OCI-LY7 (cell line): ENCODE results near the gene HS3ST2. TPM values are rescaled to one million over a fixed set of nuclear protein-coding genes. Genes with fewer than 3 reads are reported as not detected.

ENCODE experiments used
- BruUV-seq: library from RNA; stranded (reverse); fragments of 400-500 nt; replicated peaks from 2 replicates; lab custom pipeline; 2021; lab: Mats Ljungman, UMichigan
- CTCF ChIA-PET: fragments of 300-600 bp; sonication (Branson Sonifier 250); formaldehyde crosslinking; loops from one replicate; lab custom pipeline; 2022; ENCODE audit warnings: antibody characterized with exemption; ENCODE audit not compliant: unreplicated experiment; lab: Charles Lee
- POLR2A ChIA-PET: fragments of 300-600 bp; sonication (Branson Sonifier 250); formaldehyde crosslinking; loops from one replicate; lab custom pipeline; 2022; ENCODE audit warnings: antibody characterized with exemption; lab: Charles Lee
- DNase-seq: peaks from one replicate; pipeline ENCODE4 v3.0.0-alpha.2; 2015; ENCODE audit warnings: low spot score
- H2AFZ ChIP-seq: fragments of 200-600 bp; sonication (generic), shearing (Covaris generic); 2 replicates; pipeline ENCODE4 v1.6.1; 2014; ENCODE audit warnings: mild to moderate bottlenecking, antibody characterized with exemption, low read length, moderate library complexity
- H3K27ac ChIP-seq: fragments of 200-600 bp; sonication (generic); 2 replicates; pipeline ENCODE4 v1.5.1; 2014; ENCODE audit warnings: mixed run types, low read depth, mild to moderate bottlenecking, moderate library complexity, low read length, inconsistent platforms; ENCODE audit not compliant: poor library complexity, severe bottlenecking
- H3K36me3 ChIP-seq: fragments of 200-600 bp; sonication (generic); 2 replicates; pipeline ENCODE4 v1.6.1; 2014; ENCODE audit warnings: mild to moderate bottlenecking, antibody characterized with exemption, low read length, moderate library complexity, mixed read lengths; ENCODE audit not compliant: insufficient read depth
- H3K4me1 ChIP-seq: fragments of 200-600 bp; sonication (generic); 2 replicates; pipeline ENCODE4 v1.5.1; 2014; ENCODE audit warnings: mild to moderate bottlenecking, low read length; ENCODE audit not compliant: insufficient read depth, poor library complexity, severe bottlenecking
- H3K4me2 ChIP-seq: fragments of 200-600 bp; sonication (generic); 2 replicates; pipeline ENCODE4 v1.6.1; 2014; ENCODE audit warnings: mild to moderate bottlenecking, low read length
- H3K4me3 ChIP-seq: fragments of 200-600 bp; sonication (generic); 2 replicates; pipeline ENCODE4 v1.5.1; 2014; ENCODE audit warnings: mild to moderate bottlenecking, low read depth, low read length; ENCODE audit not compliant: poor library complexity, severe bottlenecking
- H3K79me2 ChIP-seq: fragments of 200-600 bp; sonication (generic); 2 replicates; pipeline ENCODE4 v1.6.1; 2016; ENCODE audit warnings: low read depth, mild to moderate bottlenecking, low read length, moderate library complexity, mixed read lengths; ENCODE audit not compliant: insufficient read depth
- H3K9me2 ChIP-seq: fragments of 200-600 bp; sonication (generic); 2 replicates; pipeline ENCODE4 v1.6.1; 2016; ENCODE audit warnings: mild to moderate bottlenecking, low read length, mixed read lengths; ENCODE audit not compliant: insufficient read depth
- H3K9me3 ChIP-seq: fragments of 200-600 bp; sonication (generic); 2 replicates; pipeline ENCODE4 v1.6.1; 2014; ENCODE audit warnings: mild to moderate bottlenecking, mixed run types, low read length, mixed read lengths
- H4K20me1 ChIP-seq: fragments of 200-600 bp; sonication (generic); 2 replicates; pipeline ENCODE4 v1.6.1; 2014; ENCODE audit warnings: mild to moderate bottlenecking, antibody characterized with exemption, low read length, moderate library complexity, mixed read lengths; ENCODE audit not compliant: insufficient read depth
- EZH2phosphoT487 ChIP-seq: fragments of 200-600 bp; sonication (generic); IDR thresholded peaks from 2 replicates; pipeline ENCODE4 v1.6.1; 2018; ENCODE audit warnings: low read depth, borderline replicate concordance, mild to moderate bottlenecking, mixed run types, antibody characterized with exemption, low read length, moderate library complexity, mixed read lengths
- intact Hi-C: fragments of 100-400 bp; cut with micrococcal nuclease; formaldehyde crosslinking; loops from one replicate; pipeline ENCODE4 v1.10.0; 2022; ENCODE audit not compliant: unreplicated experiment
- total RNA-seq, 2 experiments: library from RNA; depleted of rRNA in 1 of 2; stranded (reverse); fragments of >200 nt in 1 of 2; shearing (Covaris generic) in 1 of 2; gene quantifications; 2 replicates each; pipeline ENCODE4 v1.2.3, GENCODE V29; 2014 to 2022
- TF ChIP-seq, protein P1 (sequence below): fragments of 200-600 bp; sonication (generic); conservative IDR thresholded peaks from 2 replicates; pipeline ENCODE4 v1.5.1; 2014; ENCODE audit warnings: mild to moderate bottlenecking, antibody characterized with exemption, low read length, moderate library complexity, mixed read lengths

HS3ST2 gene
- total RNA-seq, 2 experiments from 2014 or later: not detected

DNA sequence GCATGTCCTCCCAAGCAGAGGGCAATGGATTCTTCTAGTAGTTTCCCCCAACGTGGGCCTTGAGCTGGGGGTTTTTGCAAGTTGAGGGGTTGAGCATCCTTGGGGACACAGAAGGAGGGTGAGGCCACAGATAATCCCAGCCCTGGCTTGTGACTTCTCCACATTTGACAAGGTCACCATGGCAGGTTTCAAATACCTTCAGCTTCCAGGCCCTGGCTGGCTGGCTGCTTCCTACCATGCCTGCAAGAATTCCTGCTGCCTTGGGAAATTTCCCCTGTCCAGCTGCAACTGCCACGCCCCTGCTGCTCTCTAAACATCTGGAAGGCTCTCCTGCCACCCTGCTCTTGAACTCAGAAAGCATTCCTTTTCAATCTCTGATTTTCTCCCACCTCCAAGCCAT is 41.3 kb downstream of the HS3ST2 start:
- Histone ChIP-seq H3K4me2 (no peak overlapping the region), H3K36me3 (no peaks in the 10 kb centered on the region), H3K9me3 (no peaks in the 10 kb centered on the region), H4K20me1 (no peaks in the 10 kb centered on the region), H3K79me2 (no peaks in the 10 kb centered on the region), H3K4me3 (no peak overlapping the region), H3K9me2 (no peaks in the 10 kb centered on the region), H3K4me1 (no peaks in the 10 kb centered on the region), H3K27ac (no peak overlapping the region), H2AFZ (no peak overlapping the region)
- CTCF ChIA-PET: no interaction called here
- no TSS peak for BruUV-seq
- POLR2A ChIA-PET: interaction anchor here (1.2 kb wide), 1 partner anchor 116 kb away, joined by 3 read pairs; no protein-coding TSS in a partner anchor
- intact Hi-C loops: no loop called here
- TF ChIP-seq, protein P1, sequence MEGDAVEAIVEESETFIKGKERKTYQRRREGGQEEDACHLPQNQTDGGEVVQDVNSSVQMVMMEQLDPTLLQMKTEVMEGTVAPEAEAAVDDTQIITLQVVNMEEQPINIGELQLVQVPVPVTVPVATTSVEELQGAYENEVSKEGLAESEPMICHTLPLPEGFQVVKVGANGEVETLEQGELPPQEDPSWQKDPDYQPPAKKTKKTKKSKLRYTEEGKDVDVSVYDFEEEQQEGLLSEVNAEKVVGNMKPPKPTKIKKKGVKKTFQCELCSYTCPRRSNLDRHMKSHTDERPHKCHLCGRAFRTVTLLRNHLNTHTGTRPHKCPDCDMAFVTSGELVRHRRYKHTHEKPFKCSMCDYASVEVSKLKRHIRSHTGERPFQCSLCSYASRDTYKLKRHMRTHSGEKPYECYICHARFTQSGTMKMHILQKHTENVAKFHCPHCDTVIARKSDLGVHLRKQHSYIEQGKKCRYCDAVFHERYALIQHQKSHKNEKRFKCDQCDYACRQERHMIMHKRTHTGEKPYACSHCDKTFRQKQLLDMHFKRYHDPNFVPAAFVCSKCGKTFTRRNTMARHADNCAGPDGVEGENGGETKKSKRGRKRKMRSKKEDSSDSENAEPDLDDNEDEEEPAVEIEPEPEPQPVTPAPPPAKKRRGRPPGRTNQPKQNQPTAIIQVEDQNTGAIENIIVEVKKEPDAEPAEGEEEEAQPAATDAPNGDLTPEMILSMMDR: no peak
- no peak for TF ChIP-seq EZH2phosphoT487
- no peak for DNase-seq

DNA sequence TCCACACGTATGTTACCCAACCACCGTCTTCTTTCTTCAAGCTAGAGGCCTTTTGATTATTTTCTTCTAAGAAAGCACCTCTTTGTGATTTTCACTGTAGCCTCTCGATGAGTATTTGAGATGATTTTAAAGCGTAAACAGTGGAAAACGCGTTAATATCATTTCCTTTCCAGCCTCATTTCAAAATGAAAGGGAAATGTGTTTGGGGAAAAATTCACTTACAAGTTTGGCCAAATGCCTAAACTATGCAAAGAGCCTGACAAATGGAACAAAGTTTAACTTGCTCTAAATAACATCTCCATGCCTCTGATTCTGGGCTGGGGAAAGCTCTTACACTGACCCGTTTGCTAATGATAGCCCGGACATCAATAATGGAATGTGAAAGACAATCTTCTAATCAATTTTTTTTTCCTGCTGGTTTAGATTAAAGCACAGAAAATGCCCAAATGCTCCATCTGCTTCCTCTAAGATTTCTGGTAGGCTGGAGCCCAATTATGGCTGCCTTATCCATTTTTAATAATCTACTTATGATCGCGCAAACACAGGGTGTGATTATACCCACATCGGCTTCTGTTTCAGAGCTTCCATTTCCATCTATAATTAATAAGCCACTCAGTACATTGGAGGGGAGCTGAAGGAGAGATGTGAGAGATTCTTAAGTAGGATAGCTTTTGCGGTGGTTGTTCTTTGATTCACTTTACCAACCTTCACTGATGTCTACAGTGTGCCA is 43.5 kb downstream of the HS3ST2 start:
- intact Hi-C loops: no loop called here
- ChIA-PET CTCF (no interaction called here), POLR2A (interaction anchor here (1.3 kb wide), 1 partner anchor 10 kb away, joined by 4 read pairs; no protein-coding TSS in a partner anchor)
- Histone ChIP-seq H3K9me2 (no peaks in the 10 kb centered on the region), H3K27ac (no peak overlapping the region), H3K4me2 (no peak overlapping the region), H3K4me1 (no peaks in the 10 kb centered on the region), H3K36me3 (no peaks in the 10 kb centered on the region), H2AFZ (no peak overlapping the region), H3K79me2 (no peaks in the 10 kb centered on the region), H4K20me1 (no peaks in the 10 kb centered on the region), H3K4me3 (no peak overlapping the region), H3K9me3 (no peaks in the 10 kb centered on the region)
- BruUV-seq: no TSS peak
- DNase-seq: no peak
- TF ChIP-seq, protein P1: no peak
- no peak for TF ChIP-seq EZH2phosphoT487

DNA sequence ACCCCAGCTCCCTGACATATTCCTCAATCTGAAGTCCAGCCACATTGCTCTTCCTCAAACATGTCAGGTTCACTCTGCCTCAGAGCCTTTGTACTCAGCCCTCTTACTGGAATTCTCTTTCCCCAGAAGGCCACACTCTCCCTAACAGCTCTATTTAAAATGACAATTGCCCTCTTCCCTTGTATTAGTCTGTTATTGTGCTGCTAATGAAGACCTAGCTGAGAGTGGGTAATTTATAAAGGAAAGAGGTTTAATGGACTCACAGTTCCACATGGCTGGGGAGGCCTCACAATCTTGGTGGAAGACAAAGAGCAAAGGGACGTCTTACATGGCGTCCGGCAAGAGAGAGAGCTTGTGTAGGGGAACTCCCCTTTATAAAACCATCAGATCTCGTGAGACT is 46.0 kb downstream of the HS3ST2 start:
- Histone ChIP-seq H3K9me3 (no peaks in the 10 kb centered on the region), H3K27ac (no peak overlapping the region), H4K20me1 (no peaks in the 10 kb centered on the region), H3K4me1 (no peaks in the 10 kb centered on the region), H3K79me2 (no peaks in the 10 kb centered on the region), H2AFZ (no peak overlapping the region), H3K4me2 (no peak overlapping the region), H3K36me3 (no peaks in the 10 kb centered on the region), H3K9me2 (no peaks in the 10 kb centered on the region), H3K4me3 (no peak overlapping the region)
- ChIA-PET CTCF (no interaction called here), POLR2A (interaction anchor here (1.0 kb wide), 1 partner anchor 152 kb away, joined by 3 read pairs; no protein-coding TSS in a partner anchor)
- DNase-seq: no peak
- no peak for TF ChIP-seq EZH2phosphoT487
- TF ChIP-seq, protein P1: no peak
- intact Hi-C loops: no loop called here
- no TSS peak for BruUV-seq
